A549 (cell line): ENCODE results near the gene SPDYE4. TPM values are rescaled to one million over a fixed set of nuclear protein-coding genes. Genes with fewer than 3 reads are reported as not detected.
"Not testable (repeated sequence)": the region's sequence is repeated elsewhere in the genome, so short reads cannot be mapped to it uniquely, and the experiment has no call there.

Experiments
- ATAC-seq, 2 experiments: fragments of 200-7000 bp in 1 of 2; fragments of >200 bp in 1 of 2; cut with Nextera tagmentation in 1 of 2; cut with Tn5 transposase in 1 of 2; 3 replicates each; pipeline versions ENCODE4 v1.8.0 to v1.9.1; 2018 to 2020; ENCODE audit warnings: mild to moderate bottlenecking in 1 of 2, moderate library complexity in 1 of 2
- CTCF ChIA-PET: fragments of 300-600 bp; sonication (Branson Sonifier 250); formaldehyde crosslinking; extraction: SDS; loops from one replicate; lab custom pipeline; 2021; ENCODE audit warnings: antibody characterized with exemption, inconsistent platforms; lab: Yijun Ruan, JAX
- POLR2A ChIA-PET: fragments of 350-600 bp; formaldehyde crosslinking; extraction: SDS; loops from one replicate; lab custom pipeline; 2021; ENCODE audit warnings: antibody characterized with exemption, inconsistent platforms; lab: Yijun Ruan, JAX
- DNase-seq, 2 experiments: peaks; one replicate each; pipeline versions ENCODE4 v3.0.0 to v3.0.0-alpha.2; 2011 to 2016; ENCODE audit warnings: low read depth in 1 of 2, low spot score in 1 of 2
- FAIRE-seq: peaks from 2 replicates; lab custom pipeline; 2011; peaks lifted over from hg19 to GRCh38; lab: Jason Lieb, UNC
- H3K27ac ChIP-seq, 2 experiments: fragments of >200 bp; sonication (Bioruptor Twin); formaldehyde crosslinking; 3 replicates each; pipeline ENCODE4 v1.5.1; 2016 to 2017
- H3K4me1 ChIP-seq: fragments of >200 bp; sonication (Bioruptor Twin); formaldehyde crosslinking; 3 replicates; pipeline ENCODE4 v1.6.1; 2016
- H3K4me2 ChIP-seq: fragments of >200 bp; sonication (Bioruptor Twin); formaldehyde crosslinking; 3 replicates; pipeline ENCODE4 v1.6.1; 2016
- H3K4me3 ChIP-seq: fragments of >200 bp; sonication (Bioruptor Twin); formaldehyde crosslinking; 3 replicates; pipeline ENCODE4 v1.5.1; 2016
- H3K9me3 ChIP-seq: fragments of >200 bp; sonication (Bioruptor Twin); formaldehyde crosslinking; 3 replicates; pipeline ENCODE4 v1.6.1; 2016
- CEBPB ChIP-seq, 2 experiments: fragments of >200 bp in 1 of 2; sonication (Bioruptor Twin) in 1 of 2; formaldehyde crosslinking in 1 of 2; IDR thresholded peaks; 2 replicates each; pipeline ENCODE4 v1.6.1; 2012 to 2016
- ESRRA ChIP-seq: fragments of 150-350 bp; IDR thresholded peaks from 2 replicates; pipeline ENCODE4 v1.6.1; 2014; ENCODE audit warnings: mild to moderate bottlenecking, low read length, borderline replicate concordance
- FOSB ChIP-seq: fragments of 250-450 bp; sonication (Bioruptor Pico); IDR thresholded peaks from 2 replicates; pipeline ENCODE4 v1.5.0; 2020; ENCODE audit warnings: mild to moderate bottlenecking, moderate library complexity
- HEYL ChIP-seq: fragments of 250-450 bp; sonication (Bioruptor Pico); IDR thresholded peaks from 2 replicates; pipeline ENCODE4 v1.8.0; 2021; ENCODE audit warnings: mild to moderate bottlenecking, moderate library complexity
- MYC ChIP-seq: IDR thresholded peaks from 2 replicates; pipeline ENCODE4 v1.6.1; 2012; ENCODE audit warnings: mild to moderate bottlenecking, inconsistent platforms, low read length, improper control_type of control experiment, borderline replicate concordance
- POLR2A ChIP-seq: IDR thresholded peaks from 2 replicates; pipeline ENCODE4 v1.6.1; 2012; ENCODE audit warnings: mild to moderate bottlenecking, low read length
- POLR2AphosphoS2 ChIP-seq: conservative IDR thresholded peaks from 2 replicates; pipeline ENCODE4 v1.6.1; 2012; ENCODE audit warnings: low read length, improper control_type of control experiment, inconsistent platforms
- RARB ChIP-seq: fragments of 250-450 bp; sonication (Bioruptor Pico); IDR thresholded peaks from 2 replicates; pipeline ENCODE4 v1.8.0; 2021; ENCODE audit warnings: mild to moderate bottlenecking, moderate library complexity
- RCOR1 ChIP-seq: fragments of 150-350 bp; IDR thresholded peaks from 2 replicates; pipeline ENCODE4 v1.6.1; 2014; ENCODE audit warnings: antibody characterized with exemption, low read length, low read depth
- TFCP2L1 ChIP-seq: fragments of 250-450 bp; sonication (Bioruptor Pico); IDR thresholded peaks from 2 replicates; pipeline ENCODE4 v1.5.0; 2021; ENCODE audit warnings: mild to moderate bottlenecking
- ZFP36 ChIP-seq: fragments of 450-650 bp; IDR thresholded peaks from 2 replicates; pipeline ENCODE4 v1.6.1; 2014; ENCODE audit warnings: borderline replicate concordance; ENCODE audit not compliant: partially characterized antibody
- ZSCAN20 ChIP-seq: fragments of 250-450 bp; sonication (Bioruptor Pico); IDR thresholded peaks from 2 replicates; pipeline ENCODE4 v1.8.0; 2022; ENCODE audit warnings: mild to moderate bottlenecking, moderate library complexity
- WGBS: methylation state at CpG from one replicate; pipeline ENCODE4 v1.1.6; 2017; ENCODE audit errors: missing lambda C conversion rate; 5-methylcytosine and 5-hydroxymethylcytosine counted together
- polyA plus RNA-seq, 4 experiments: library from polyadenylated mRNA; depleted of rRNA in 3 of 4; stranded (reverse); fragments of >200 nt; fragmentation: RNase III in 1 of 4; extraction: RNeasy Plus Mini Kit Qiagen cat#74134 plus additional on column Dnase treatment in 1 of 4; gene quantifications; 2 replicates in 3 of 4; 3 replicates in 1 of 4; pipeline ENCODE4 v1.2.3, GENCODE V29; 2011 to 2017
- TF ChIP-seq, protein P1 (sequence below): fragments of >200 bp; sonication (Bioruptor Twin); formaldehyde crosslinking; IDR thresholded peaks from 3 replicates; pipeline ENCODE4 v1.5.1; 2016
- TF ChIP-seq, protein P2 (sequence below): fragments of 250-450 bp; sonication (Bioruptor Pico); IDR thresholded peaks from 2 replicates; pipeline ENCODE4 v1.5.0; 2020; ENCODE audit warnings: low read depth, mild to moderate bottlenecking, moderate library complexity

The SPDYE4 gene
- polyA plus RNA-seq, 2 of the 4 experiments (the other 2 are of a cell fraction): not detected

- Histone ChIP-seq H3K27ac (no peak overlapping the region), H3K9me3 (peaks cover 27% of the 10 kb centered on the region)
- POLR2A ChIA-PET: no interaction called here
- WGBS: 21% methylated on average over 3 of the region's 3 CpGs
- TF ChIP-seq RCOR1 (no peak), RARB (CRISPR knock-in tag) (no peak), POLR2AphosphoS2 (no peak), ESRRA (no peak), TFCP2L1 (CRISPR knock-in tag) (no peak), ZFP36 (no peak), CEBPB (IDR thresholded peaks at IDR 0.05) (no peak), HEYL (CRISPR knock-in tag) (no peak)
- TF ChIP-seq, protein P1, sequence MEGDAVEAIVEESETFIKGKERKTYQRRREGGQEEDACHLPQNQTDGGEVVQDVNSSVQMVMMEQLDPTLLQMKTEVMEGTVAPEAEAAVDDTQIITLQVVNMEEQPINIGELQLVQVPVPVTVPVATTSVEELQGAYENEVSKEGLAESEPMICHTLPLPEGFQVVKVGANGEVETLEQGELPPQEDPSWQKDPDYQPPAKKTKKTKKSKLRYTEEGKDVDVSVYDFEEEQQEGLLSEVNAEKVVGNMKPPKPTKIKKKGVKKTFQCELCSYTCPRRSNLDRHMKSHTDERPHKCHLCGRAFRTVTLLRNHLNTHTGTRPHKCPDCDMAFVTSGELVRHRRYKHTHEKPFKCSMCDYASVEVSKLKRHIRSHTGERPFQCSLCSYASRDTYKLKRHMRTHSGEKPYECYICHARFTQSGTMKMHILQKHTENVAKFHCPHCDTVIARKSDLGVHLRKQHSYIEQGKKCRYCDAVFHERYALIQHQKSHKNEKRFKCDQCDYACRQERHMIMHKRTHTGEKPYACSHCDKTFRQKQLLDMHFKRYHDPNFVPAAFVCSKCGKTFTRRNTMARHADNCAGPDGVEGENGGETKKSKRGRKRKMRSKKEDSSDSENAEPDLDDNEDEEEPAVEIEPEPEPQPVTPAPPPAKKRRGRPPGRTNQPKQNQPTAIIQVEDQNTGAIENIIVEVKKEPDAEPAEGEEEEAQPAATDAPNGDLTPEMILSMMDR: no peak
- TF ChIP-seq, all 56 proteins: peak for 0
- DNase-seq: no peak
- FAIRE-seq: no peak
- CTCF ChIA-PET: interaction anchor here (1.3 to 5.6 kb wide), 4 partner anchors 18 to 89 kb away, joined by 5 to 38 read pairs (median 6); no protein-coding TSS in a partner anchor
- no peak for ATAC-seq
- Histone ChIP-seq H3K4me1 (no peaks in the 10 kb centered on the region), H3K4me3 (no peak overlapping the region), H3K4me2 (no peak overlapping the region)
These were observed 48.0 kb upstream of the SPDYE4 start for GRCh38 chr17:8806253-8806925.

GRCh38 chr17:8805396-8805795, 47.0 kb upstream of the SPDYE4 start:
- DNase-seq, POLR2A ChIA-PET, ATAC-seq, FAIRE-seq, H3K27ac ChIP-seq, H3K4me1 ChIP-seq, H3K4me3 ChIP-seq, H3K4me2 ChIP-seq: not testable (repeated sequence)
- WGBS: 32% methylated on average over 10 of the region's 10 CpGs
- CTCF ChIA-PET: interaction anchor here (2.2 to 5.6 kb wide), 2 partner anchors 19 to 90 kb away, joined by 6 to 38 read pairs; no protein-coding TSS in a partner anchor
- H3K9me3 ChIP-seq: peaks cover 21% of the 10 kb centered on the region

DNA sequence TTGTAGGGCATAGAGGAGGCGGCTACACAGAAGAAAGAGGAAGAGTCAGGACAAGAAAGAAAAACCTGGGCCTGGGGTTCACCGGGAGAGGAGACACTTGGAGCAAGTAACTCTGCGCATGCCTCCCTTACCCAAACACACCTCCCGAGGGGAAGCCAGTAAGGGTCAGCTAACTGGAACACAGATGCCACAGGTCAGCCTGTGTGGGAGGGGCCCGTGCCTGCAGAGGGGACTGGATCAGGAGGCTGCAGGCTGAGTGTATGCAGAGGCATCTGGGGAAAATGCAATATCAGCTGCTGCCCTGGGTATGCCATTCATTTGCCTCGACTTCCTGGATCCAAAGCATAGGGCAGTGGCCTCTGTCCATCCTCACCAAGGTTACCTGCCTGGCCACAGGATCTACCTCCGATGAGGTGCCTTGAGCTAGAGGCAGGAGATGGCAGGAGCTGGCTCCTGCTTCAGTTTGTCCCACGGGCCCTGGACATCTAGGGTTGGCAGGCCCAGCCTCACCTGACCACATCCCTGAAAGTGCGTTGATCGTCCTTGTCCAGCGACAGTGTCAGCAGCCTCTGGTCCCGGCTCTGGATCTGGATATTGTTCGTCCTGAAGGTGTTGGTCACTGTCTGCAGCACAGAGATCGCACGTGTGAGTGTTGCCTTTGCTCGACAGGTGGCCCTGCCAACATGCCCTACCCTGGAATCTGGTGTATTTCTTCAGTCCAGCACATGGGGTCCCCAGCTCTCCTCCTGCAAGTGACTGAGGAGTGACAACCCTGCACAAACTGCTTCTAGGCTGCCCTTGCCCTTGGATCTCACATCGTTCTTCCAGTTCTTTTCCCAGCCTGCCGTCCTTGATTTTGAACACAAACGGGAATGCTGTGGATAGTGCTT, 45.4 kb upstream of the SPDYE4 start:
- peak in 1 of 2 experiments; percentile 32 for DNase-seq
- FAIRE-seq: no peak
- peaks cover 6% of the 10 kb centered on the region; the same call in 2 of the 3 replicates for H3K9me3 ChIP-seq
- TF ChIP-seq POLR2A (no peak), FOSB (no peak), ZSCAN20 (no peak), MYC (no peak)
- TF ChIP-seq, protein P2, sequence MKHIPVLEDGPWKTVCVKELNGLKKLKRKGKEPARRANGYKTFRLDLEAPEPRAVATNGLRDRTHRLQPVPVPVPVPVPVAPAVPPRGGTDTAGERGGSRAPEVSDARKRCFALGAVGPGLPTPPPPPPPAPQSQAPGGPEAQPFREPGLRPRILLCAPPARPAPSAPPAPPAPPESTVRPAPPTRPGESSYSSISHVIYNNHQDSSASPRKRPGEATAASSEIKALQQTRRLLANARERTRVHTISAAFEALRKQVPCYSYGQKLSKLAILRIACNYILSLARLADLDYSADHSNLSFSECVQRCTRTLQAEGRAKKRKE (CRISPR knock-in tag): no peak
- TF ChIP-seq, all 56 proteins: peak for 0
- no peak overlapping the region for H3K4me3 ChIP-seq
- 47% methylated on average over 19 of the region's 19 CpGs for WGBS
- H3K27ac ChIP-seq: no peak overlapping the region
- no peak overlapping the region for H3K4me2 ChIP-seq
- CTCF ChIA-PET: interaction anchor here (0.7 to 5.6 kb wide), 6 partner anchors 11 to 97 kb away, joined by 3 to 38 read pairs (median 4); no protein-coding TSS in a partner anchor
- H3K4me1 ChIP-seq: no peaks in the 10 kb centered on the region
- ATAC-seq: peak; percentile 35 to 71; a peak in 5 of 6 replicates
- POLR2A ChIA-PET: no interaction called here
